Astrocyte (in vitro differentiated cells and primary cell): ENCODE data around the gene POLR2J.
"Not testable (repeated sequence)": the region's sequence is repeated elsewhere in the genome, so short reads cannot be mapped to it uniquely, and the experiment has no call there.

Experiments
- EZH2 ChIP-seq: IDR thresholded peaks from 2 replicates; pipeline ENCODE4 v1.6.1; 2012; ENCODE audit warnings: mild to moderate bottlenecking, low read length, inconsistent platforms; ENCODE audit not compliant: insufficient read depth
- TF ChIP-seq, protein P1 (sequence below): IDR thresholded peaks from 2 replicates; pipeline ENCODE4 v1.5.1; 2011; ENCODE audit warnings: low read depth, mild to moderate bottlenecking, inconsistent platforms, low read length, moderate library complexity; ENCODE audit not compliant: insufficient read depth

DNA sequence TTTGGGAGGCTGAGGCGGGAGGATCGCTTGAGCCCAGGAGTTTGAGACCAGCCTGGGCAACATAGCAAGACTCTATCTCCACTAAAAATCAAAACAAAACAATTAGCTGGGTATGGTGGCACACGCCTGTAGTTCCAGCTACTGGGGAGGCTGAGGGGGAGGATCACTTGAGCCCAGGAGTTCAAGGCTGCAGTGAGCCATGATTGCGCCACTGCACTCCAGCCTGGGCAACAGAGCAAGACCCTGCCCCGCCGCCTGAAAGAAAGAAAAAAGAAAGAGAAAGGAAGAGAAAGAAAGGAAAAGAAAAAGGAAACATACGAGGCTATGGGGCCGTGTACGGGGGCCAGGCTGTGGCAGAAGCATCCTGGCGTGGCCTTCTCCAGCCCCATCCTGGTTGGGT is 23.8 kb downstream of the POLR2J start:
- TF ChIP-seq, protein P1, sequence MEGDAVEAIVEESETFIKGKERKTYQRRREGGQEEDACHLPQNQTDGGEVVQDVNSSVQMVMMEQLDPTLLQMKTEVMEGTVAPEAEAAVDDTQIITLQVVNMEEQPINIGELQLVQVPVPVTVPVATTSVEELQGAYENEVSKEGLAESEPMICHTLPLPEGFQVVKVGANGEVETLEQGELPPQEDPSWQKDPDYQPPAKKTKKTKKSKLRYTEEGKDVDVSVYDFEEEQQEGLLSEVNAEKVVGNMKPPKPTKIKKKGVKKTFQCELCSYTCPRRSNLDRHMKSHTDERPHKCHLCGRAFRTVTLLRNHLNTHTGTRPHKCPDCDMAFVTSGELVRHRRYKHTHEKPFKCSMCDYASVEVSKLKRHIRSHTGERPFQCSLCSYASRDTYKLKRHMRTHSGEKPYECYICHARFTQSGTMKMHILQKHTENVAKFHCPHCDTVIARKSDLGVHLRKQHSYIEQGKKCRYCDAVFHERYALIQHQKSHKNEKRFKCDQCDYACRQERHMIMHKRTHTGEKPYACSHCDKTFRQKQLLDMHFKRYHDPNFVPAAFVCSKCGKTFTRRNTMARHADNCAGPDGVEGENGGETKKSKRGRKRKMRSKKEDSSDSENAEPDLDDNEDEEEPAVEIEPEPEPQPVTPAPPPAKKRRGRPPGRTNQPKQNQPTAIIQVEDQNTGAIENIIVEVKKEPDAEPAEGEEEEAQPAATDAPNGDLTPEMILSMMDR, result not testable (repeated sequence)
- TF ChIP-seq EZH2, result not testable (repeated sequence)
